ENCODE results near the gene PDE1A.

GRCh38 chr2:182321096-182321495, 105.7 kb downstream of the PDE1A start:
- no peak for TF ChIP-seq CTCF (conservative IDR thresholded peaks at IDR 0.05; ENCODE audit: low read length)
- TF ChIP-seq EZH2phosphoT487 (IDR thresholded peaks at IDR 0.05; ENCODE audit: borderline replicate concordance, low read depth, low read length) = no peak
